Ectodermal cell (in vitro differentiated cells): ENCODE results near the gene MED15.

Source experiments
- H3K27ac ChIP-seq: 2 replicates; pipeline ENCODE4 v1.7.0; 2013; ENCODE audit warnings: mild to moderate bottlenecking, low read depth, low read length; ENCODE audit not compliant: insufficient read depth, poor library complexity, severe bottlenecking
- H3K27me3 ChIP-seq: 2 replicates; pipeline ENCODE4 v1.7.0; 2013; ENCODE audit warnings: mild to moderate bottlenecking, low read length; ENCODE audit not compliant: insufficient read depth, control insufficient read depth, poor library complexity, severe bottlenecking
- H3K36me3 ChIP-seq: one replicate; pipeline ENCODE4 v1.7.0; 2013; ENCODE audit warnings: low read length; ENCODE audit not compliant: control insufficient read depth, insufficient read depth
- H3K4me1 ChIP-seq: one replicate; pipeline ENCODE4 v1.7.0; 2013; ENCODE audit warnings: low read length; ENCODE audit not compliant: control insufficient read depth, insufficient read depth
- H3K4me3 ChIP-seq: 2 replicates; pipeline ENCODE4 v1.7.0; 2013; ENCODE audit warnings: low read depth, low read length, control low read depth; ENCODE audit not compliant: insufficient read depth
- H3K9me3 ChIP-seq: 2 replicates; pipeline ENCODE4 v1.7.0; 2013; ENCODE audit warnings: mild to moderate bottlenecking, low read length, moderate library complexity; ENCODE audit not compliant: control insufficient read depth
- WGBS, 2 experiments: methylation state at CpG; one replicate each; pipeline ENCODE4 v1.1.7; 2013; ENCODE audit warnings: missing lambda C conversion rate in 2 of 2; 5-methylcytosine and 5-hydroxymethylcytosine counted together

Gene MED15

DNA sequence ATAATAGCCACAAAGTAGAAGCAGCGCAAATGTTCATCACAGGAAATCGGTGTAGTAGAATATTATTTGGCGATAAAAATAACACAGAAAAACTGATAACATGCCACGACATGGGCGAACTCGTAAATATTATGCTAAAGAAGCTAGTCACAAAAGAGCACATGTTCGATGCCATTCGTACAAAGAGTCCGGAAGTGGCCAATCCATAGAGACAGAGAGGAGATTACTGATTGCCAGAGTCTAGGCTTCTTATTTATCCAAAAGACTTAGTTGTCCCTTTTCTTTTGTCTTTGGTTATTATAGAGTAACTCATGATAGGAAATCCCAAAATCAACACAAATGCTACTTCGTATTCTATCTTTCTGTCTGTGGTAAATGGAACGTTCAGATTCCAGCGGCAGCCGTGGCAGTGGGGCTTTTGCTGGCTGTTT is 56.5 kb downstream of the MED15 start:
- Histone ChIP-seq H3K36me3 (peaks cover 54% of the 10 kb centered on the region), H3K4me1 (no peaks in the 10 kb centered on the region)

DNA sequence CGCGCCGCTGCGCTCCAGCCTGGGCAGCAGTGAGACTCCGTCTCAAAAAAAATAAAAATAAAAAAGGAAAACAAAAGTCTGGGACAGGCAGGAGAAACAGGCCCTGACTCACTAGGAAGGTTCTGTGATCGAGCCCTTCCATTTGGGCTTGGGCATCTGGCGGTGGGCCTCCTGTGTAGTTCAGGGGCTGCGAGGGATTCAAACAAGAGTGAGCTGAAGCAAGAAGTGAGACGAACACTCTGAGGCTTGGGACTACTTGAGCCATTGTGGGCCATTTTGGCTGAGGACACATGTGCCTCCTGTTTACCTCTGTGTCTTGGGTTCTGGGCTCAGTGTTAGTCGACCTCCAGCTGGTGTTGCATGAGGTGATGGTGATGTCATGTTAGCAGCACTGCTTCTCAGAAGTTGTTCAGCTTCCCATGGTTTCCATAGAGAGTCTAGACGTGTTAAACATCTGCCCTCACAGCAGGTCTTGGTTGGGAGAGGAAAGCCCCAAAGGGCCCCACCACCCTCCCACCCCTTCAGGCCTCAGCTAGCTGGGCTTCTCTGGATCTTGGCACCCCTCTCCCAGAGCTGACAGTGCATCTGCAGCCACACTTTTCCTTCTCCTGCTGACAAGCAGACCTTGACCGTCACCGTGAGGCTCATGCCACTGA is 57.8 kb downstream of the MED15 start:
- WGBS, 2 experiments: 91% methylated on average over 13 of the region's 13 CpGs
- Histone ChIP-seq H3K36me3 (peaks cover 44% of the 10 kb centered on the region), H3K27ac (no peak overlapping the region)

More for the DNA sequence above, 56.5 kb downstream of the MED15 start:
- H3K9me3 ChIP-seq: no peaks in the 10 kb centered on the region
- no peaks in the 10 kb centered on the region for H3K27me3 ChIP-seq
- 73 to 74% methylated on average over 13 of the region's 13 CpGs for WGBS, 2 experiments
- no peak overlapping the region for H3K4me3 ChIP-seq
- H3K27ac ChIP-seq: no peak overlapping the region

DNA sequence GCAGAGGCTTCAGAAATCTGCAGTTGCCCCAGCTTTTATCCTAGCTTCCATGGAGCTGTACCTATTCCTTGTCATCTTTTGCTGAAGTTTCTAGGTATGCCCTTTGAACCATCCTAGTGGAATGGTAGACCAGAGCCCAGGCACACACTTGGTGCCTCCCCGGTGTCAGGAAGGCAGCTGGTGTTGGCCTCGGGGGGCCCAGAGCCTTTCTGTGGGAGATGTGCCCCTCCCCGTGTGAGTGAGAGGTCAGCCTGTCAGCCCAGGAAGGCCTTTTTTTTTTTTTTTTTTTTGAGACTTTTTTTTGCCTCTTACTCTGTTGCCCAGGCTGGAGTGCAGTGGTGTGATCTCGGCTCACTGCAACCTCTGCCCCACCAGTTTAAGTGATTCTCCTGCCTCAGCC is 58.4 kb downstream of the MED15 start:
- Histone ChIP-seq H3K4me1 (no peaks in the 10 kb centered on the region), H3K9me3 (no peaks in the 10 kb centered on the region), H3K36me3 (peaks cover 44% of the 10 kb centered on the region), H3K27me3 (no peaks in the 10 kb centered on the region), H3K4me3 (no peak overlapping the region), H3K27ac (no peak overlapping the region)
- WGBS, 2 experiments: 91 to 94% methylated on average over 4 of the region's 4 CpGs

More for the DNA sequence above, 57.8 kb downstream of the MED15 start:
- no peaks in the 10 kb centered on the region for H3K9me3 ChIP-seq
- H3K27me3 ChIP-seq: no peaks in the 10 kb centered on the region
- no peaks in the 10 kb centered on the region for H3K4me1 ChIP-seq
- H3K4me3 ChIP-seq: no peak overlapping the region

DNA sequence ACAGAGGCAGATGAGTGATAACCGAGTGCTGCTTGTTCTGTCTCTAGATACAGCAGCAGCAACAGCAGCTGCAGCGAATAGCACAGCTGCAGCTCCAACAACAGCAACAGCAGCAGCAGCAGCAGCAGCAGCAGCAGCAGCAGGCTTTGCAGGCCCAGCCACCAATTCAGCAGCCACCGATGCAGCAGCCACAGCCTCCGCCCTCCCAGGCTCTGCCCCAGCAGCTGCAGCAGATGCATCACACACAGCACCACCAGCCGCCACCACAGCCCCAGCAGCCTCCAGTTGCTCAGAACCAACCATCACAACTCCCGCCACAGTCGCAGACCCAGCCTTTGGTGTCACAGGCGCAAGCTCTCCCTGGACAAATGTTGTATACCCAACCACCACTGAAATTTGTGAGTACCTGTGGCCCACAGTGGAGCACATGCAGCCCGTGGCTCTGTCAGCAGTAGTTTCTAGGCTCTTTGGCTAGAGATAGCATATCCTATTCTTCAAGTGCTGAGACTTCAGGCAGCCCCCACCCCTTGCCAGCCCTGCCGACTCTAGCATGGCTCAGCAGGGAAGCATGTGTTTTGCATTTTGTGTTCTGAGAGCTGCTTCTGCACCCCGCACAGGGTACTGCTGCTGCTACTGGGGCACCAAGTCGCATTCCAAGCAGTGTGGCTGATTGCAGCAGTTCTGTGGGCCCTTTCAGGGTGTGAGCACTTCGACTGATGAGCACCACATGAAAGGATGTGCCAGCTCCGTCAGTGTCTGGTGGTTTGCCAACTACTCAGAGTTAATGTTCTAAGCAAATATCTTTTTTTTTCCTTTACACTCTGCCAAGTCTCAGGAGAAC is 59.2 kb downstream of the MED15 start:
- Histone ChIP-seq H3K4me1 (no peaks in the 10 kb centered on the region), H3K27me3 (no peaks in the 10 kb centered on the region), H3K27ac (no peak overlapping the region), H3K9me3 (no peaks in the 10 kb centered on the region), H3K4me3 (no peak overlapping the region), H3K36me3 (peaks cover 50% of the 10 kb centered on the region)
- WGBS, 2 experiments: 93 to 94% methylated on average over 14 of the region's 14 CpGs

DNA sequence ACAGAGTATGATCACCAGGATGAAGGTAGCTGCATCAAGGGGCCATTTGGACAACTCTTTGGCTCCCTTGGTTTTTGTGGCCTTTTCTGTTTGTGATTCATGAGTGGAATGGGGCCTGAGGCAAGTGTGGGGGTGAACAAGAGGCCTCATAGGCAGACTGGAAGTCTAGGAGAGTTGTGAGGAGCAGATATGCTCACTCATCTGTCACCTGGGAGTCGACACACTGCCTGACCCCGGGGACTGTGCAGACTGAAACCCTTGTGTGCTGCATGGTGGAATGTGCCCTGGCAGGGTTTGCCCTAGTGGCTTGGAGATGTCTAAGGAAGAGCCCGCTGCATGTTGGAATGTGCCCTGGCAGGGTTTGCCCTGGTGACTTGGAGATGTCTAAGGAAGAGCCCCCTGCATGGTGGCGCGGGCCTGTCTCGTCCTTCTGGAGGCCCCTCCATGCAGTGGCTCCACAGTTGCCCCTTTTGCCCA is 60.0 kb downstream of the MED15 start:
- Histone ChIP-seq H3K9me3 (no peaks in the 10 kb centered on the region), H3K4me3 (no peak overlapping the region), H3K27ac (no peak overlapping the region), H3K27me3 (no peaks in the 10 kb centered on the region), H3K36me3 (peaks cover 53% of the 10 kb centered on the region), H3K4me1 (no peaks in the 10 kb centered on the region)
- WGBS, 2 experiments: 89 to 92% methylated on average over 6 of the region's 6 CpGs

DNA sequence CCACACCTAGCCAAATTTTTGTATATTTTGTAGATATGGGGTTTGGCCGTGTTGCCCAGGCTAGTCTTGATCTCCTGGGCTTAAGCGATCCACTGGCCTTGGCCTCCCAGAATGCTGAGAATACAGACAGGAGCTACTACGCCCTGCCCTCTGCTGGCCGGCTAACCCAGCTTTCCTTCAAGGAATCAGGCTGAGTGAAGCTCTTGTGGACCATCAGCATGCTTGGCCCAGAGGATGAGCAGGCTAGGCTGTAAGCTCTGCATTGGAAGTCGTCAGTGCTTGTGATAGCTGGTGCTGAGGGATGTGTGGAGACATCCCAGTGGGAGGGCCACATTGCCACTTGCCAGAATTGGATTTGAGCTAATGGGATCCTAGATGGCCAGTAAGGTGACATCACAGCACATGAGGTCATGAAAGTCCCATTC is 60.6 kb downstream of the MED15 start:
- Histone ChIP-seq H3K4me3 (no peak overlapping the region), H3K9me3 (no peaks in the 10 kb centered on the region), H3K27me3 (no peaks in the 10 kb centered on the region), H3K27ac (no peak overlapping the region), H3K4me1 (no peaks in the 10 kb centered on the region), H3K36me3 (peaks cover 55% of the 10 kb centered on the region)
- 83 to 88% methylated on average over 5 of the region's 5 CpGs for WGBS, 2 experiments

DNA sequence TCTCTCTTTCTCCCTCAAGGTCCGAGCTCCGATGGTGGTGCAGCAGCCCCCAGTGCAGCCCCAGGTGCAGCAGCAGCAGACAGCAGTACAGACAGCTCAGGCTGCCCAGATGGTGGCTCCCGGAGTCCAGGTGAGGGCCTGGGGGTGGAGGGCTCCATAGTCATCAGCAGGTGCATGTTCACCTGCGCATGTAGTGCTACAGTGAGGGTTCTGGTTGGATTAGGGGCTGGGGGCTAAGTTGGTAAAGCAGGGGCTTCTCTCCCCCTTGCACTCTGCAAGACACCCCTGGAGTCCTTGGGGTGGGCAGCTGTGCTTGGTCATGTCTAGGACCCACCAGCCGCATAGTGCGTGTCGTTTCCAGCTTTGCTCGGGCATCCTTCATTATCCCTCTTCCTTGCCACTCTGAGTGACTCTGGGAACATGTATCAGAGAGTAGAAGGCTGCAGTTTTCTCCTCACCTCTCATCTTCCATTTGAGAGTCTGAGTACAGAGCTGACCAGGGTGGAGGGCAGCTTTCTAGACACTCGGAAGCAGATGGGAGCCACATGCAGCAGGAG is 61.2 kb downstream of the MED15 start:
- Histone ChIP-seq H3K9me3 (no peaks in the 10 kb centered on the region), H3K4me1 (no peaks in the 10 kb centered on the region), H3K36me3 (peaks cover 55% of the 10 kb centered on the region), H3K4me3 (no peak overlapping the region), H3K27me3 (no peaks in the 10 kb centered on the region), H3K27ac (no peak overlapping the region)
- 95 to 98% methylated on average over 9 of the region's 9 CpGs for WGBS, 2 experiments

DNA sequence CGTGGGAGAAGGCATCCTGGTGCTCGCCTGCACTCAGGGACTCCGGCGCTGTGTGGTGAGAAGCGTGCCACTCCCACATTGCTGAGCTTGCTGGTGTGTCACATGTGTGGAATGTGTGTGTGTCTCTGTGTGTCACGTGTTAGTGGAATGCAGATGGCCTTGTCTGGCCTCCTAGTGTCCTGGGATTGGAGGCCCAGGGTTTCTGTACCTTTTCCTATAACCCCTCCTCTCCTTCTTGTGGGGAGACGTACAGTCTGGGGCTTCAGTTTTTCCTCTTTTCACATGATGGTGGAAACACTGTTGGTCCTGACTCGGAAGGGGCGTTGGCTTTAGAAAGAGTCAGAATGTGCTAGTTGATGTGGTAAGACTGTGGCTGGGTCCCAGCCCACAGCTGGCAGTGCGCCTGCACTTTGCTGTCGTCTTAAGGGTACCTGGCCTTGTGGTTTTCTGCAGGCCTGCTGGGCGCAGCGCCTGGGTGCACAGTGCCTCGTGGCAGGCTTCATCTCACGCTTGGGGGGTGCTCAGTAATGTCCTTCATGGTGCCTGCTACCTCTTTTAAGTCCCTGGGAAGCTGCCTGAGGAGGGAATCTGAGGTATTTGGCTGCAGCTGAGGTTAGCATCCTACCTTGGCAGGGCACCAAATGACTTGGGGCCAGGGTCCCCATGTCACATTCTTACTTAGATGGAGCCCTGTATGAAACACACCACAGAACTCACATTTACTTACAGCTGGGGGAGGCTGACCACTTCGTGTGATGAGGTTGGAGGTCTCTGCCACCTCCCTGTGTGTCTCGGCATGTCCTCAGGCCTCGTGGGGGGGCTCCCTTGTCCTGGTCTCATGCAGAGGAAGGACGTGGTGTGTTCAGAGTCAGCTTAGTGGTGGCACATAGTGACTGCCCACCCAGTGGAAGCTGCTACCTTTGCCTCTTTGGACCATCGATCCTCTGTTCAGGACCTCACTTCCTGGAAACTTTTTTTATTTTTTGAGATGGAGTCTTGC is 61.9 kb downstream of the MED15 start:
- WGBS, 2 experiments: 94 to 95% methylated on average over 20 of the region's 20 CpGs
- no peak overlapping the region for H3K27ac ChIP-seq
- H3K27me3 ChIP-seq: no peaks in the 10 kb centered on the region
- no peak overlapping the region for H3K4me3 ChIP-seq
- no peaks in the 10 kb centered on the region for H3K4me1 ChIP-seq
- no peaks in the 10 kb centered on the region for H3K9me3 ChIP-seq
- peaks cover 61% of the 10 kb centered on the region for H3K36me3 ChIP-seq

DNA sequence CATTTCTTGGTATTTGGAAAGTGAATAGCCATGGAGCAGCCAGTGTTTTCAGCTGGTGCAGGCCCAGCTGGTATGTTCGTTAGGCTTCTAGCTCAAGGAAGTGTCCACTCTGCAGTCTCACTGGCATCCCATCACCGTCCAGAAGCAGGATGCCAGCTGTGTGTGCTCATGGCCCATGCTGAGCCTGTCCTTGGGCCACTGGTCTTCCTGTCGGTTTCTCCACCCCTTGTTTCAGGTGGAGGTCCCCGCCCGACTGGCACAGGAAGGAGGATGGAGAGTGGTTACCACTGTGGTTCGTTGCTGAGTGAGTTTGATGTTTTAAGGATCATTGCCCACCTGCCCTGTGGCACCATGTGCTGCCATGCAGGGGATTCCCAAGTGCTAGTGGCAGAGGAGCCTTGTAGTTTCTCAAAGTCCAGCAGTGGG is 63.7 kb downstream of the MED15 start:
- Histone ChIP-seq H3K27ac (no peak overlapping the region), H3K4me3 (no peak overlapping the region), H3K9me3 (no peaks in the 10 kb centered on the region), H3K4me1 (no peaks in the 10 kb centered on the region), H3K27me3 (no peaks in the 10 kb centered on the region), H3K36me3 (peaks cover 48% of the 10 kb centered on the region)
- WGBS, 2 experiments: 93 to 94% methylated on average over 6 of the region's 6 CpGs
